HCEC 1CT (cell line): ENCODE results near the gene SERTAD2.

Experiments
- DNase-seq: peaks from one replicate; pipeline ENCODE4 v3.0.0-alpha.2; 2017

Gene SERTAD2

DNA sequence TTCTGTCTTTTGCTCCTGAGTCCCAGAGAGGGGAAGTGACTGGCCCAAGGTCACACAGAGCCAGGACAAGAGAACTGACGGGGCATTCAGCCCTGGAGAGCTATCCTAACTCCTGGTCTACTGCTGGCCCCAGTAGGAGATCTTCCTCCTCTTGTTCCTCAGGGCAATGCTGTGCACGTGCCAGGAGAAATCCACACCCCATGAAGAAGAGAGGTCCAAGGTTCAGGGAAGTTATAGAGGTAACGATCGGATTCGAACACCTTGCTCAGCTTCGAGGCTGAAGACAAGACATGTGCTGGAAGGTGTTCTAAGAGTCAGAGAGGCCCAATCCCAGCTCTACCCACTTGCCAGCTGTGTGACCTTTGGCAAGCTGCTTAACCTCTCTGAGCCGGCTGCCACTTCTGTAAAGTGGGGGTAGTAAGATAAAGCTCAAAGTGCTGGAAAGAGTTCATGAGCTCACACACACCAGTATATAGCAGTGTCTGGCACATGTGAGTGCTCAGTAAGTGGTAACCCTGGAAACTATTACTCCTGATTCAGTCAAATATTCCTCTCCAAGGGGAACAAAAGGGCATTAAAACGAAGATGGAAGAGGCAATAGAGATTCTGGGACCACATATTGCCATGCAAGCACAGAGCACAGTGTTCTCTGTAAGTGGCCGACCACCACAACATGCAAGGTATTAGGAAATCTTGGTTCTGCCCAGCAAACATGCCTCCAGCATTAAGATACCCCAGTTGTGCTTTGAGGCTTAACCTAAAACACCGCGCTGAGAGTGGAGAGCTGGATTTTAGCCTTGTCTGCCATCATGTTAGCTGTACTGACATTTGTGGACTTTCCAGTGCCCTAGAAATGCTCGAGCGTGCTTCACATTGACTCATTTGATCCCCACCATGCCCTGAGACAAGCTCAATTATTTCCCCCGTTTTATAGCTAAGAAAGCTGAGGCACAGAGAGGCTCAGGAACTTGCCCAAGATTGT lies 25.6 kb downstream of the SERTAD2 start:
- no peak for DNase-seq

DNA sequence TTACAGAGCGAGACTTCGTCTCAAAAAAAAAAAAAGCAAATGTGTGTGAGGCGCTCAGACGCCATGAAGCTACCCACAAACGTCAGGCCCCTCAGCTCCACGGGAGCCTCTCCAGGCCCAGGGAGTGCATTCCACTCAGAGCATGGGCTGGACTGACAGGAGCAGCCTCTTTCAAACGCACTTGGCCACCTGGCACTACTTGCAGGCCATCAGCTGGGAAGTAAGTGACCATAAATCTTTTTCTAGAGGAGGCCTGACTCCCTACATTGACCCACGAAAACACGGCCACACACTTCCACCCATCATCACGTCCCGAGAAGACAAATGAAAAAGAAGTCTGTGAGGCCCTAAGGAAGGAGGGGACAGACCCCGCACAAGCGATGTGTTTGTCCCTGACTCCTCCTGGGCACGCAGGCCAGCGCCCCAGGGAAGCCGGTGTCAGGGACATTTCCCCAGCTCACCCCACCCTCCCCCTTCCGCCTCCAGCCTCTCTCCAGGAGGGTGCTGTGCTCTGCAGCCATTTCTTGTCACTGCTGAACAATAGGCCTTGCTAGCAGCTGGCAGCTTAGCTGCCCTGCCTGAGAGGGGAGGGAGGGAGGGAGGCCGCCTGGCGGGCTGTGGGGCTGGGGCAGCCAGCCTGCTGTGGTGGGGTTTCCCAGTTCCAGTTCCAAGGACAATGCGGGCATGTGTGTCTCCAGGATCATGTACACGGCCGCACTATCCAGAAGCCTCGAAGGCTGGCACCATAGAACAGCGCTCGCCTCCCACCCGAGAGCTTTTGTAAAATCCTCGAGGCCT lies 26.6 kb downstream of the SERTAD2 start:
- no peak for DNase-seq

DNA sequence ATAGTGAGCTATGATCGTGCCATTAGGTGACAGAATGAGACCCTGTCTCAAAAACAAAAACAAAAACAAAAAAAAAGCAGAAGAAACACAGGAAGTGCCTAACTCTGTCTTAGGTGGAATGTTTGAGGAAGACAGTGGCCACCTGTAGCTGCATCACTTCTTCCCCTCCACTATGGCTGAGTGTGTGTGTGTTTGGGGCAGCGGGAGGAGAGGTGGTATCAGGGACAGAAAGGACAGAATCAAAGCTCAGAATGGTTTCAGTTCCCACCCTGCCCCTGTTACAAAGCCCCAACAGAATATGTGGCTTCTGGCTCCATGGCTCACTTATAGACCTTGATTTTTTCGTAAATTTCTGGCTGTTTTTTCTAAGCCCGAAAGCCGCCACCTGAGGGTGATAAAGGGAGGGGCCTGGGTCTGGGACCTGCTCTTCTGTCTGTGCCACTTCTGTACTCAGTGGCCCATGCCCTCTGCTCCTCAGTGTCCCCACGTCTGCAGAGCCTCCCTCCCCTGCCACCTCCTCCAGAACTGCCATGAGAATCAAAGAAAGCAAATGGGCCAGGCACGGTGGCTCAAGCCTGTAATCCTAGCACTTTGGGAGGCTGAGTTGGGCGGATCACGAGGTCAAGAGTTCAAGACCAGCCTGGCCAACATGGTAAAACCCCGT lies 27.4 kb downstream of the SERTAD2 start:
- no peak for DNase-seq

DNA sequence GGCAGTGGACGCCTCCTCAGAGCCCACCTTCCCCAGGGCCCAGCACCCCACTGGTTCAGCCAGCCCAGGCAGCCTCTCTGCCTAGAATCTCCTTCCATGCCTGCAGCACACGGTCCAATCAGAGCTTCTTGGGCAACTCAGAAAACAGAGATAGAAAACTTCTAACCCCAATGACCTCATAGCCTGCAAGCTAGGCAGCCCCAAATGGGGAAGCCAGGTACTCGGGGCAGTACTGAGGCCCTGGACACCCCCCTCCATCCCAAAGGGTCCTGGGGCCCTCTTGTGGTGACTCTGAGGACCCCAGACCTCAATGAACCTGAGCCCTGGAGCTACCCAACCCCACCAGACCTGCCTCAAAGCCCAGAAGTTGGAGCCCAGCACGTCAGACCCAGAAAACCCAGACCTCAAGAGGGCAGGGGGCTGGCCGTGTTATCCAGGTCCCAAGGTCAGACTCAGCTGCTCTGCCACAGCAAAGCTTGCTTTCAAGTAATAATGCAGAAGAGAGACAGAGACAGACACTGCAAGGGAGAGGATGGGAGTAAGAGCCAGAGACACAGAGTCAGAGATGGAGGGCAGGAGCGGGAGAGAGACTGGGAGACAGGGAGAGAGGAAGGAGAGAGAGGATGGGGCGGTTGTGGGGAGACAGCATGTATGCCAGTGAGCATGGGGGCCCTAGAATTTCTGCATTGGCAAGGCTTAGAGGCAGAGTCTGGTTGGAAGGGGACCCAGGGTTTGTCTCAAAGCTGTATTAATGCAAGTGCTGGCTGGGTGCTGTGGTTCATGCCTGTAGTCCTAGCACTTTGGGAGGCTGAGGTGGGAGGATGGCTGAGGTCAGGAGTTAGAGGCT lies 28.2 kb downstream of the SERTAD2 start:
- DNase-seq = no peak

DNA sequence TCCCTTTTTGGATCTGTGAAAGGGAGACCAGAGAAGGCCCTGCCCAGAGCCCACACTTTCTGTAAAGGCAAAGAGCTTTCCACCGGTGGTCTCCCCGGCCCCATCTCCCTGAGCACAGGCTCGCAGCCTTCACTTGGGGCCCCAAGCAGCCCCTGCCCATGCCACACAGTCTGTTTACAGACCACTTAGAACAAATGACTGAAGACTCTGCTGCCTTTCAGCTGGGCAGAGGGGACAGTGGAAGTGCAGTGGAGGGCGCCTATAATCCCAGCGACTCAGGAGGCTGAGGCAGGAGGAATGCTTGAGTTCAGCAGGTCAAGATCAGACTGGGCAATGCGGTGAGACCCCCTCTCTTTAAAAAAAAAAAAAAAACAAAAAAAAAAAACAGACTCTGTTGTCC lies 28.9 kb downstream of the SERTAD2 start:
- DNase-seq = no peak

DNA sequence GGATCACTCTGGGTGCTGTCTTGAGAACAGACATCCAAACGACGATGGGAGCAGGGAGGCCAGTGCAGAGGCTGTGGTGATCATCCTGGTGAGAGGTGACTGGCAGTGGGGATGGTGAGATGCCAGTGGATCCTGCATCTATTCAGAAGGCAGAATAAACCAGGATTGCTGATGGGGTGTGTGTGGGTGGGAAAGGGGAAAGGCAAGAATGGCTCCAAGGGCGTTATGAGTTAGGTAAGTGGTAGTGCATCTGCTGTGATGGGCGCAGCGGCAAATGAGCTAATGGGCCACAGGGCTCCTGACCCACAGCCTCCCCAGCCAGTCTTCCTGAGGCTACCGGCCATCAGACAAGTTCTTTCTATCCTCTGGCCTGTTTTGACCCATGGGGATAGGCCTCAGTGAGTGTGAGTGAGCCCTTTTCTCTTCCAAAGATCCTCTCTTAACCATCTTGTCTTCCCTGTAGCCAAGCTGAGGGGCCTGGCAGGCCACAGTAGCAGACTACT lies 29.6 kb downstream of the SERTAD2 start:
- DNase-seq = no peak

DNA sequence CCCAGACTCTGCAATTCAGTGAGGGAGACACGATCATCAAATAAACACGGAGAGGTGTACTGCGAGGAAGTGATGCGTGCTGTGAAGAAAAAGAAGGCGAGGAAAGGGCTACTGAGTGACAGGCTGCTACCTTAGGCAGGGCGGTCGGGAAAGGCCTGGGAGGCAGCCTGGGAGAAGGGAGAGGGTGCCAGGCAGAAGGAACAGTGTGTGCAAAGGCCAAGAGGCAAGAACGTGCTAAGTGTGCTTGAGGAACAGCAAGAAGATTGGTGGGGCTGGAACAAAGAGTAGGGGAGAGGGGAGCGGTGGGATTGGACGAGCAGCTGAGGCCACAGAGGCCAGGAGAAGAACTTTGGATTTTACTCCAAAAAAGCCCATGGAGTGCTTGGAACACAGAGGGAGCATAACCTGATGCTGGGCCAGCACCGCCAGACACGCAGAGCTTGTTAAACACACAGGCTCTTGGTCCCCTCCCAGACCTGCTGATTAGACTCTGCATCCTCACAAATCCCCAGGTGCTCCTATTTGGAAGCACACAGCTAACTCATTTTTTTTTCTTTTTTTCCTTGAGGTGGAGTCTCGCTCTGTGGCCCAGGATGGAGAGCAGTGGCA lies 30.4 kb downstream of the SERTAD2 start:
- no peak for DNase-seq

DNA sequence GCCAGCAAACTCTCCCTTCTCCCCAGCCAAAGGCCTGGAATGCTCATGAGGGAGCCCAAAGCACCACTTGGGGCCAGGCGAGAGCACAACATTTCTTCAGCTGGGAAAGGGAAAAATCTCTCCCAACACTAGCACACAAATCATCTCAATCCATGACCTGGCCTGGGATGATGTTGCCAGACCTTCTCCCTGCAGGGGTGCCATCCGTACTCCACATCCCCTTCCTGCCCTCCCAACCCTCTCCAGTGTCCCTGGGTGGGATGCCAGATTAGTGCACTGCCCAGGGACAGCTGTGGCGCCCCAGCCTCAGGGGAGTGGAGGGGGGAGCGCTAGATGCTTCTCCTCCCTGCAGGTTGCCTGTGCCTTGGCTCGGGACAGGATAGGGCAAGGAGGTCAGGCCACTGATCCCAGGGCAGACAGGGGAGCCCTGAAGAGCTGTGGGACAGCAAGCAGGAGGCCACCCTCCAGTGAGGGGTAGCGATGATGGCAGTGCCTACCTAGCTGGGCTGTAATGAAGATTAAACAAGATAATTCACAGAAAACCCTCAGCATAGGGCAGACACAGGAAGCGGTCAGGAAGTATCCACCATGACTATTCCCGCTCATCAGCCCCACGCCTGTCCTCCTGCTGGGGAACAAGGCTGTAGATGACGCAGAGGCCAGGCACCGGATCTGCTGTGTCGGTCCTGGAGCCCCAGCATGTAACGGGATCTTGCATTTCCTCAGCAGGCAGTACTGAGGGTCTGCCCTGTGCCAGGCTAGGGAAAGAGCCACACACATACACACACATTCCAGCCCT lies 31.1 kb downstream of the SERTAD2 start:
- DNase-seq = no peak

DNA sequence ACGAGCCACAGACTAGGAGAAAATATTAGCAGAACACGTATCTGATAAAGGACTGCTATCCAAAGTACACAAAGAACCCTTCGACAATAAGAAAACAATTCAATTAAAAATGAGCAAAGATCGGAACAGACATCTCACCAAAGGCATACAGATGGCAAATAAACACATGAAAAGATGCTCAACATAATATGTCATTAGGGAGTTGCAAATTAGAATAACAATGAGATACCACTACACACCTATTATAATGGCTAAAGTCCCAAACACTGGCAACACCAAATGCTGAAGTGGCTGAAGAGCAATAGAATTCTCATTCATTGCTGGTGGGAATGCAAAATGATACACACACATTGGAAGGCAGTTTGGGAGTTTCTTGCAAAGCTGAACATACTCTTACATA lies 33.1 kb downstream of the SERTAD2 start:
- DNase-seq = no peak

DNA sequence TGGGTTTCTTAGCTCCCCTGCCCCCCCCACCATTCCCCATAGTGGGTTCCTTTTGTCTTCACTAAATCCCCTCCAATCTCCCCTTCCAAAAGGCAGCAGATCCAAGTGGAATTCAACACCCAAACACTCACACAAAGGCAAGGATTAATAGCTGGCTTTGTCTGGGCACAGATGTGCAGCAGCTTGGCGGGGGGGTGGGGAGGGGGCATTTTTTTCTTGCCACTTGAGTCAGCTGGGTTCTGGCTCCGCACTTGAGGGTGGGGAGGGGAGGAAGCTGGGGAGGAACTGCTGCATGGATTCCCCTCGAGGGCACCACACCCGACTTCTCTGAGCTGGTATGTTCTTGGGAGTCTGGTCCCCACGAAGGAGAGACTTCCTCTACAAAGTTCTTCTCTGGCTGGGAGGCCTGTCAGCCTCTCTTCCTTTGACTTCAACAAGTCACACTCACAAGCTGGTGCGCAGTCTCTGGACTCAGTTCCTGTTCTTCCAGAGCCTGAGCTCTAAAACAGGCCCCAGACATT lies 36.0 kb downstream of the SERTAD2 start:
- no peak for DNase-seq

DNA sequence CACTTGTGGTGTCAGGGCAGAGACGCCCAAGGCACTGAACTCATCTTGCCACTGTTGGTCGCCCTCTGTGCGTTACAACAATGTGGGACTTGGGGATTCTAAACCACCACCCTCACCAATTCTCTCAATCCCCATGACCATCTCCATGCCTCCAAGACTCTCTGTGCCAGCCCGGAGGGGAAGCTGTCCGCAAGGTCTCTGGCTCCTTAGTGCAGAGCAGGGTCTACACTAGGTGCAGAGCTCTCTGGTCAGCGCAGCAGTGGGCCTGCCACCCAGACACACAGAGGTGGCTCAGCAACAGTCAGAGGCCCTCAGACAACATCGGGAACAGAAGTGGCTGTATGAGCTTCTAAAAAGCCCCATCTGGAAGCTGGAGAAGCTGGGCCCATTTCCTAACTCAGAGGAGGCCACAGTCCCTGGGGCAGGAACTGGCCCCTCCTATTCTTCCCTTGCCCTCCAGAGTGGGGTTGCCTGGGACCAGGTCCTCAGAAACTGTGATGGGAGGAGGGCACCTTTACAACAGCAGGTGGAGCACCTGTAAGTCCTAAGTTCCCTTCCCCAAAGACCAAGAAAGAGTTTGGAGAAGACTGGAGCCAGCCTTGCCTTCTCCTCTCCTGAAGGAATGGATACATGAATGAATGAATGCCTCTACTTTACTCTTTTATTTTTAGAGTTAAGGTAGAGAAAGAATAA lies 37.7 kb downstream of the SERTAD2 start:
- DNase-seq = no peak

DNA sequence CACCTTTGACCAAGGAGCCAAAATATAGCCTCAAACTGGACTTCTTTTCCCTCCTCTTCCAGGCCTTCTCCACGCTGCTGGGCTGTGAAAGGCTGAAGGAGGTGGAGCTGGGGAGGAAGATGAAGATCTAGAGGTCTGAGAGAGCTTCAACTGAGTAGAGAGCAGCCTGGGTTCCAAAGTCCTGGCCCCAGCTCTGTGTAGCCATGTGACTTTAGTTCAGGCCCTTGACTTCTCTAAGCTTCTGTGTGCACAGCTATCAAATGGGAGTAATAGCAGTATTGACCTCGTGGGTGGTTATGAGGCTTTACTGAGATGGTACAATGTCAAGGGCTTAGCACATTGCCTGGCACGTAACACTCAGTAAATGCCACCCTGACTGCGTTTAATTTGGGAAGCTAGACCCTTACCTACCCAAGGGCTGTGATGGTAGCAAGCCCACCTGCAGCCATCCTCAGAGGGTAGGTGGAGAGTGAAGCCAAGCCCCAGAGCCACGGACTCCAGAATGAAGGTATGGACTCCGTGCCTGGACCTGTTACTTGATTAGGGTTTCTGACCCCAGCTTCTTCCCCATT lies 38.4 kb downstream of the SERTAD2 start:
- no peak for DNase-seq

DNA sequence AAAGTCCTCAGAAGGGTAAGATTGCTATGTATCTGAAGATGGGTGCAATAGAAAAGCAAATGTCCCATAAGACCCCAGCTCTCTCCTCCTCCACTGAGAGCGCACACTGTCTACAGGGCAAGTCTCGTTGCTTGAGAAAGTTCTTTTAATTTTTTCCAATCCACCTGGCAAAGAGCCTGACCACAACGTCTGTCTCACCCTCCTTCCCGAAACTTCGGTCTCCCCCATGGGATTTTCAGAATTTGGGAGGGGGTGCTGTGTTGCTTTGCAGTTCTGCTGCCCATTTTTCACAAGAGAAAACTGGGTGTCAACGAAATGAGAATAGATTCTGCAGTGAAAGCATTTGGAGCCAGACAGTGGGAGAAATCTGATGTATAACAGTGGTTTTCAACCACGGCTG lies 40.4 kb downstream of the SERTAD2 start:
- DNase-seq = no peak

DNA sequence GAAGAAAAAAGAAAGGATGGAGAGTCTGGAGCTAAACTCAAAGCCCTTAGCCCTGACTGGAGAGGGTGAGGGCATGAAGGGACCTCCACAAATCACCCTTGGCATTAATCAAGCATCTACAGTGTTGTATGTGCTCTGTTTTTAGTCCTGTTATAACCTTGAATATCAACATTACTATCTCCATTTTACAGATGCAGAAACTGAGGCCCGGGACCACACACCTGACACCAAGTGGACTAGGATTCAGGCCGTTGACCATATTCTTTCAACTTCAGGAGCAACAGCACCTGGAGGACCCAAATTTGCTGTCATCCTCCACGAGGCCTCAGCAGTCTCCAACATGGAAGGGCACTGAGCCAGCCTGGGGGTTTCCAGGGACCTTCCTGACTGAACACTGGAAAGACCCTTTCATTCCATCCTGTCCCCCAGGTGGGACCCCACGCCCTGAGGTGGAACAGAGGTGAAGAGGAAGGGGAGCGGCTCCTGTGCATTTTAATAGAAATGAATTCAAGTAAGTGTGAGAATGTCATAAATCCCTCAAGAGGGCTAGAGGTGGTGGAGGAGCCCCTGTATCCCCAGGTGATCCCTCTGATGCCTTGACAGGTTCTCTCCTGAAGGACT lies 41.0 kb downstream of the SERTAD2 start:
- no peak for DNase-seq

DNA sequence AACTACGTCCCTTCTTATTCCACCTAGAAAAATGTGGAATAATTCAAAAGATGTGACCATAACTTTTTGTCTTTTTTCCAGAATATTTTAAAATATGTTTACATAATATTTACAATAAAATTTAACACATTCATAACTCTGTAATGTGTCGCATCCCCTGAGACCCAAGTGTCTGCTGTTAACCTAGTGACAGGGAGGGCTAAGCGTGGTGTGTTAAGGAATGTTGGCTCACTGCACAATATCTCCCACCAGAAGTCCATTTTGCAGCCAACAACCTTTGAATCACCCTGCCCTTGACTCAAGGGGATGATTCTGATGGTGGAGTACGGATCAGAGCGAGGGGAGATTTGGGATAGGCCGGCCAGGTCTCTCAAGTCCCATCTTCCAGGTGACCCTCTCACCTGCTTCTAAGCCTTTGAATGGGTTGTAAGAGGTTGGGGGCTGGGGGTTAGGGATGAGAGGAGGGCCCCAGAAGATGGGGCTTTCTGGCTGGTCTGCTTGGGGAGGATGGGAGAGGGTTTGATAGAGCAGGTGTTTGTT lies 43.3 kb downstream of the SERTAD2 start:
- no peak for DNase-seq

DNA sequence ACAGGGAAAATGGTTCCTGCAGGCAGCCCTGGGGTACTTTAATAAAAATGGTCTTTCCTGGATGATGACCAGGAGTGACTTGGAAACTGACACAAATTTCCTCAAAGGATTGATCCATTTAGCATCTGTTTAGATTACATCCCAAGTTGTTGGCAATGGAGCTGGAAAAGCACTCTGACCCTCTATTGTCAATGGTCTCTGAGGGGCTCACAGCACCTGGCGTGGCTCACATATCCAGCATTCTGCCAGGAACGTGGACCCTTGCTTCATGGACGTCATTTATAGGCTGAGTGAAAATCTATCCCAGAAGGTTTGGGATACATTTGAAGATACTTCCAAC lies 43.8 kb downstream of the SERTAD2 start:
- DNase-seq = no peak

DNA sequence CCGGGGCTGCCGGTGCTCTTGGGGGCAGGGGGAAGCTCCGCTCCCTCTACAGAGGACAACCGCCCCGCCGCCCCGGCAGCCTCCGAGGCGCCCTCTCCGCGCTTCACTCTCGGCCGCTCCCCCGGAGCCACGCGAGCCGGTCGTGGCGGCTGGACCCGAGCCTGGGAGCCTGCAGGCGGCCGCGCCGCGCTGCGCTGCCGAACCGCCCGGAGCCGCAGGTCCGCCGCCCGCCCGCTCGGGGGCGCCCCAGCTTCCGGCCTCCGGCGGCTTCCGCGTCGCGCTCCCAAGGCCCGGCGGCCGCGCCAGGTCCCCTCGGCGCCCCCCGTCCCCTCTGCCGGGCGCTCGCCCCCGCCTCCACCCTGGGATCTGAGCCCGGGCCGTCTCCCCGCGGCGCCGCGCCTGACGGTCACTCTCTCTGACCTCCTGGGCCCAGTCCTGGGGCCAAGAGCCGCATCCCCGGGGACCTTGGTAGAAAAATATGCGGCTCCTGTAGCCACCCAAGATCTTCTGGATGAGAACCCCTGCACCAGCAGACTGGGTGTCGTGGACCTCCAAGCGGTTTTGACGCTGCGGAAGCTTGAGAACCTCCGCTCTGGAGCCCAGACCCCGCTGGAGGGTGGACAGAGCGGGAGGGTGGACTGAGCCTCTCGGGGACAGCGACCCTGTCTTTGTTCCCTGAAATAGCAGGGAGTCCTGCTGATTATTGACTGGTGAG lies 44.3 kb downstream of the SERTAD2 start:
- no peak for DNase-seq

DNA sequence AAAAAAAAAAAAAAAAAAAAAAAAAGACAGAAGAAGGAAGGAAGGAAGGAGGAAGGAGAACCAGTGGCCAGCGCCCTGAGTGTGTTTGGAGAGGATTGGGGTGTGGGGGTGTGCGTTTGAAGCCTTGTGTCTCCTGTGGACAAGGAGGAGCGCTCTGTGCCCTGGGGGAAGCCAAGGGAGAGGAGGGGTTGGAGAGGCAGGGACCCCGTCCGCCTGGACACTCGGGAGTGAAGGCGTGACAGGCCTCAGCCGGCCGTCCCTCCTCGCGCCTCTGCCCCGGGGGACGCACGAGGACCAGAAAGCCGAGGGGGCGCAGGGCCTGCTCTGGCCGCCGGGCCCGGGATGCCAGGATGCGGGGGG lies 44.9 kb downstream of the SERTAD2 start:
- no peak for DNase-seq
